GM19025 (cell line): ENCODE results near the gene COQ5.

Source experiments
- ATAC-seq: cut with Tn5 transposase; IDR thresholded peaks from one replicate; pipeline ENCODE4 v1.9.1; 2021; ENCODE audit warnings: mild to moderate bottlenecking, low read depth, moderate library complexity; ENCODE audit not compliant: unreplicated experiment

Gene COQ5, protein sequence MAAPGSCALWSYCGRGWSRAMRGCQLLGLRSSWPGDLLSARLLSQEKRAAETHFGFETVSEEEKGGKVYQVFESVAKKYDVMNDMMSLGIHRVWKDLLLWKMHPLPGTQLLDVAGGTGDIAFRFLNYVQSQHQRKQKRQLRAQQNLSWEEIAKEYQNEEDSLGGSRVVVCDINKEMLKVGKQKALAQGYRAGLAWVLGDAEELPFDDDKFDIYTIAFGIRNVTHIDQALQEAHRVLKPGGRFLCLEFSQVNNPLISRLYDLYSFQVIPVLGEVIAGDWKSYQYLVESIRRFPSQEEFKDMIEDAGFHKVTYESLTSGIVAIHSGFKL

DNA sequence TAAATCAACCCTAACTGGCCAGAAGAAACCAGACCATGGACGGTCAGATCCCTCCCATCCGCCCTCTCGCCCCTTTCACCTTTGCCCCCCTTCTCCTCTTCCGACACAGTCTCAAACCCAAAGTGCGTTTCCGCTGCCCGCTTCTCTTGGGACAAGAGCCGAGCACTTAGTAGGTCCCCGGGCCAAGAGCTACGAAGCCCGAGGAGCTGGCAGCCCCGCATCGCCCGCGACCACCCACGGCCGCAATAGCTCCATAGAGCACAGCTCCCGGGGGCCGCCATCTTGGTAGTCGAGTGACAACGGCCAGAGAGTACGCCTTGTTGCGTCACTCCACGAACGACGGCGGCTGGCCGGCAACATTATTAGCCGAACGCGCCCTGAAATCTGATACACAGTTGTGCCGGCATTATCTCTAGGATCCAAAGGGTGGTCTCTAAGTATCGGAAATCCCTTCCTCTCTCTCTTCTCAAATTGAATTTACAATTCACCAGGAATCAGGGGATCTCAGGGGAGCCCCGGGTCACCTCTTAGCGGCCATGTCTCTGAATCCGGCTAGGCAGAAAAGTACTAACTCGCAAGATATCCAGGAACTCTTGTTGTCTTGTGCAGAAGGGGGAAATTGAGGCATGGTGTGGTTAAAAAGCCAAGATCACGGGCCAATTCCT lies at the start of gene COQ5:
Gene COQ5, minus strand, starts transcription at position 298 of the 665 bp plus-strand sequence. Its CDS starts 17 bp downstream, at position 281.
- peak; percentile 72 for ATAC-seq

DNA sequence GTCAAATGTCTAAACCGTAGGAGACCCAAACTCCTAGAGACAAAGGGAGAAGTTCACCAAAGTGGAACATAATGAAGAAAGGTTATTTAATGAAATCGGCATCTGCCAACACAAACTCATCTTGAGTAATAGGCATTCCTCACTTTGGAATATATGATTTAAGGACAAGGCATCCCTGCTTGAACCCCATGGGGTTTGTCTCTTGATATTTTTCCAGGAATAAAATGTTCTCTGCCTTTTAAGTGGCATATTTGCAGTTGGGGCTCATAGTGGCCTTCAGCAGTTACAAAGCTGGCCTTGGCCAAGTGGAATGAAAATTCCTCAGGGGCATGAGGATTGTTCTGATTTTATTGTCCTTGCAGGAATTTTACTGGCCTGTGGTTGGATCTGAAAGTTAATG lies 45.1 kb upstream of the COQ5 start:
- no peak for ATAC-seq

DNA sequence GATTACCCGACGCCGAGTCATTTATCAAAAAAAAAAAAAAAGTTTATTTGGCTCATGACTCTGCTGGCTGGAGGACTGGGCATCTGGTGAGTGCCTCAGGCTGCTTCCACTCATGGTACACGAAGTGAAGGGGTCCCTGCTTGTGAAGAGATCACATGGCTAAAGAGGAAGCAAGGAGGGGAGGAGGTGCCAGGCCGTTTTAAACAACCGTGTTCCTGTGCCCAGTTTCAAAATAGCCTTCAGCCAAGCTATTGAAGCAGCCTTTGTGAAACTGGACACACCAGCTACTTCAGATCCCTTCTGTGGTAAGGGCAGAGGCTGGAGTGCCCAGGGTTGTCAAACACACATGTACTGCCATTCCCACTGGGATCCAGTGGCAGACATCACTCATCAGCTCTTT lies 44.6 kb upstream of the COQ5 start:
- no peak for ATAC-seq

DNA sequence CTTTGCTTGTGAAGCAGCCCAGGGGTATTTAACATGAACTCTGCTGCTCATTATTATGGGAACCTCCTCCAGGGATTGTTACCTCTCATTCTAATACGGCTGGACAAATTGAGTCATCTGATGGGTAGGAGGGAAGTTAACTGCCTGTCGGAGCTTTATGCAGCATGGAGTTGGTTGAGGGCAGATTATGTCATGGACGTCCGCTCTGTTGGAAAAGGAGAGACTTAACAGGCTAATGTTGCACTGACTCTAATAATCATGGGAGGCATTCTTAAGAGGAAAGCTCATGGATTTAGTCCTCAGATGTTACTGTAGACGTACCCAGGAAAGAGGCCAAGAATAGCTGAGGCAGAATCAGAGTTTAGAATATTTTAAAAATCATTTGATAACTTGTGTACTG lies 42.3 kb upstream of the COQ5 start:
- no peak for ATAC-seq

- ATAC-seq, result no peak
Observed at GRCh38 chr12:120563495-120563894, 34.5 kb upstream of the COQ5 start.

DNA sequence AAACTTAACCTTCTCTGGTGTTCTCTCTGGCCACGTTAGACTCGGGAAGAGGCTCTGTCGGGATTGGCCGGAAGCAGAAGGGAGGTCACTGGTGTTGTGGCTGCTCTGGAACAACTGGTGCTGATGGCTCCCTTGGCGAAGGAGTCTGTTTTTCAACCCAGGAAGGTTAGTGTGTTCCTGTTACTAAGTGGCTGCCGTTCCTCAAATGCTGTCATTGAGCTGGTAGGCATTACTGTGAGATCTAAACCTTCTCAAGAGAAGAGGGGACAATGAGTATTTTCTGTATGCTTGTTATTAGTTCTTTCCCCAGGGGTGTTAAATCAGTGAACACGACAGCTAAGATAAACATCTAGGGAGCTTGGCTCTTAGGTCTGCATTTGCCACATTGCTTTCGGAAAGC lies 33.9 kb upstream of the COQ5 start:
- no peak for ATAC-seq

- ATAC-seq, result no peak
Observed at GRCh38 chr12:120557589-120557988, 28.6 kb upstream of the COQ5 start.

DNA sequence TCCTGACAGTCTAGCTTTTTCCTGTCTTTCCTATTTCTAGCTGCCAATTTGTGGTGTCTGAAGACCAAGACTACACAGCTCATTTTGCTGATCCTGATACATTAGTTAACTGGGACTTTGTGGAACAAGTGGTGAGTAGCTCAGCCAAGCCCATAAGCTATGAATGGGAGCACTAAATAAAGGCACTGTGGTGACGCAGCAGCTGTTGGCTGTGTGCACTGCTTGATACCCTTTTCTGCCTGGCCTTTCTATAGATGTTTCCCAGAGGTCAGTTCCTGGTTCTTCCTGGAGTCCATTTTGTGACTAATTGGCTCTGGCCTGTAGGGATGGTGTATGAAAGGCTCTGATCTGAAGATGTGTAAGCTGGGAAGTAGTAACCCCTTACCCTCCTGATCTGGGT lies 25.7 kb upstream of the COQ5 start:
- no peak for ATAC-seq

DNA sequence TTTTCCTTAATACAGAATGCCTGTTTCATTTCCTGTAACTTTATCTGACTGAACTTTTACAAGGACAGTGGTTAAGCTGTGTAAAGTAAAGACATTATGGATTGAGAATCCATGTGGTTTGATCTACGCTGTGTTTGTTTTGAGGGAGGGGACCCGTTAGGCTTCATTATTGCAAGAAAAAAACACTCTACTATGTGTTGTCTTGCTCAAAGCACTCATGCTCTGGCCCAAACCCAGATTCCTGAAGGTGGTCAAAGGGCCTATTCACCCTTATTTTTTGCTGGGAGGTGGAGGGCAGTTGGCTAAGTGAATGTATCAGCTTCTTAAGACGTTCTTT lies 17.1 kb upstream of the COQ5 start:
- ATAC-seq, result no peak

GRCh38 chr12:120544691-120545090 lies 15.7 kb upstream of the COQ5 start:
- ATAC-seq, result no peak

GRCh38 chr12:120542166-120542565 lies 13.2 kb upstream of the COQ5 start:
- ATAC-seq, result no peak

DNA sequence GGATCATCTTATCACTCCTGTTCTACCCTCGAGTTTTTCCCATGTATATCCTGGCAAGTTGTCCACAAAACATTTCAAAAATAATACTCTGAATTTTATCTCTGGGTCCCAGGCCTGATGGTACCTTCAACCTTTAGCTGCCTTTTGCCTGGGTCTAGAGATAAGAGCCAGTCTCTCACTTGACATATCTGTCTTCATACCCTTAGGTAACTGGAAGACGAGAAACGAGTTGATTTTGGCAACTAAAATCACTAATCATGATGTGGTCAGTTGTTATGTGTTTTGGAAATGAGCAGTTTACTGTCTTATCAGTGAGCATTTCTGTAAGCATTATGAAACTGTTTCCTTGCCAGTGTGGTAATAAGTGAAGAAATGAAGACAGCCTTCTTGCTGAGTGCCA lies 11.5 kb upstream of the COQ5 start:
- ATAC-seq, result no peak

DNA sequence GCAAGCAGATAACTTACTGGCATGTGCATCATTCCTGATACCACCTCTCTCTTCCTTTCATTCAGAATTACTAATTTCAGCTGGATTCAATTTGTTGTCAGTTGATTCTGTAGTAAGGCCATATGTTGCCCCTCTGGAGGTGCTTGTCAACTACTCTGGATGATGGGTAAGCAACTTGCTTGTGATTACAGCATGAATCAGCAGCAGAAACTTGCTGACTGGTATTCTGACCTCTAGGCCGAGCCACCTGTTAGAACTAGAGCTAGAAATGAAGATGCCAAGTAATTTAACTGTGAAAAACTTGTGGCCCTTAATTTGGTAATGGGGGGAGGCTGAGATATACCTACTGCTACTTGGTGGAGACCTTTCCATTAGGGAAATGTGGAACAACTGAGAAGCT lies 10.3 kb upstream of the COQ5 start:
- ATAC-seq, result no peak

GRCh38 chr12:120538281-120539156 lies 9.6 kb upstream of the COQ5 start:
- ATAC-seq, result no peak

DNA sequence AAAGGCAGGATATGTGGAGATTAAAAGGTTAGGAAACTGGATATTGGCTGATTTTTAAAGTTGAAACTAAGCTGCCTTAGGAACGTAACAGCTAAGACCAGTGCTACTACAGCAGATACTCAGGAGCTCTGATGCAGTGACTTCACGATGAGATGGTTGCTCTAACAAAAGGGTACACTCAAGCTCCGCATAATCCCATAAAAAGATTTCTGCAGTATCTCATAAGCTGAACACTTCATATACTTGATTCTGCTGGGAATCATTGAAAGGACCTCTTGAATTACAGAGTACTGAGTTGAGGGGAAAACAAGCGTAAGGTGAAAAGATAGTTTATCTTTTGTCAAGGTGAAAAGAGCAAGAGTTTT lies 8.9 kb upstream of the COQ5 start:
- ATAC-seq, result no peak

DNA sequence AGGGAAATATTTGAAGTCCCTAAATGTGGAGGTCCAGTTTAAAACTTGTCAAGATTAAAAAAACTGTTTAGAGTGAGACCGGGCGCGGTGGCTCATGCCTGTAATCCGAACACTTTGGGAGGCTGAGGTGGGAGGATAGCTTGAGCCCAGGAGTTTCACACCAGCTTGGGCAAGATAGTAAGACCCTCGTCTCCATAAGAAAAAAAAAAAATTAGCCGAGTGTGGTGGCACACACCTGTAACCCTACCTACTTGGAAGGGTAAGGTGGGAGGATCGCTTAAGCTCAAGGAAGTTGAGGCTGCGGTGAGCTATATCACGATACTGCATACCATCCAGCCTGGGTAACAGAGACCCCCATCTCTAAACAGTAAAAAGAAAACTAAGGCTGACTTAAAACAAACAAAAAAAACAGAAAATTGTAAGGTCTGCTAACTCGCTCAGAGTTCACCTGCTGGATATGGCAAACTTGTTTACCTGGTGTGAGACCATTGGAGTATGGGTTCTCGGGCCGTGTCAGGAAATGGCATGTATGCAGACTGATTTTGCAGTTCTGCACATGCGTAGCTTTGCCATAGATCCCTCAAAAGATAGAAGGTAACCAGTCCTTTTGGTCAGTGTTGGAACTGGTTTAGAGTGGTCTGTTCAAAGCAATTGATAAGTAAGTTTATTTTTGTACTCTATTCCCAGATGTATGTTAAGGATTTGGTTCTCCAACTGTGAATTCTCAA lies 7.3 kb upstream of the COQ5 start:
- no peak for ATAC-seq

DNA sequence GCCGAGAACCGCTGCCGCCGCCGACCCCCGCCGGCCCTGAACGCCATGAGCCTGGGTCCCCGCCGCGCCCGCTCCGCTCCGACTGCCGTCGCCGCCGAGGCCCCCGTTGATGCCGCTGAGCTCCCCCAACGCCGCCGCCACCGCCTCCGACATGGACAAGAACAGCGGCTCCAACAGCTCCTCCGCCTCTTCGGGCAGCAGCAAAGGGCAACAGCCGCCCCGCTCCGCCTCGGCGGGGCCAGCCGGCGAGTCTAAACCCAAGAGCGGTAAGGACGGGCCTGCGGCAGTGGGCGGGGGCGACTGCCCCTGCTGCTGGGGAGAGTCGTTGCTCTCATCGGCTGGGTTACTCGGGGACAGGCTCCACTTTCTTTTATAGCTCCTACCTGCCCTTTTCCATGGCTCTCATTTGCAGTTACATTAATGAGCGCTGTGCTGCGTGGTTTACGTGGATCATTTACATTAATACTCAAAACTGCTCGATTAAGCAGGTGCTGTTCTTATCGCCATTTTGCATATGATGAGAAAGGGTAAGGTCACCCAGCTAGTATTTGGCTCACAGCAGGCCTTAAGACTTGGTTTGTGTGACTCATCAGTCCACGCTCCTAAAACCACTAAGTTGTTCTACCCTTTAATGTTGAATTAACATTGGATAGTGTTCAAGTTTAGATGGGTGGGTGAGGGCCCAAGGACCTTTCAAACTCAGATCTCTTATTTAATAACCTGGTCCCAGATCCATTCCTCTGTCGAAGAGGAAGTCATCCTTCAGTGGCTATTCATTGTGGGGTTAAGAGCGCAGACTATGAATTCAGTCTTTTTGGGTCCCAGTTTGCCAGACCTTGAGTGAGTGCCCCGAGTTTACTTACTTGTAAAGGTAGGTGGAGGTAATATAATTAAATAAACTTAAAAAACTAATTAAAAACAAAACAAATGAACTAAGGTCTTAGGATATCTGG lies 6.0 kb upstream of the COQ5 start:
- ATAC-seq, result peak; percentile 25

DNA sequence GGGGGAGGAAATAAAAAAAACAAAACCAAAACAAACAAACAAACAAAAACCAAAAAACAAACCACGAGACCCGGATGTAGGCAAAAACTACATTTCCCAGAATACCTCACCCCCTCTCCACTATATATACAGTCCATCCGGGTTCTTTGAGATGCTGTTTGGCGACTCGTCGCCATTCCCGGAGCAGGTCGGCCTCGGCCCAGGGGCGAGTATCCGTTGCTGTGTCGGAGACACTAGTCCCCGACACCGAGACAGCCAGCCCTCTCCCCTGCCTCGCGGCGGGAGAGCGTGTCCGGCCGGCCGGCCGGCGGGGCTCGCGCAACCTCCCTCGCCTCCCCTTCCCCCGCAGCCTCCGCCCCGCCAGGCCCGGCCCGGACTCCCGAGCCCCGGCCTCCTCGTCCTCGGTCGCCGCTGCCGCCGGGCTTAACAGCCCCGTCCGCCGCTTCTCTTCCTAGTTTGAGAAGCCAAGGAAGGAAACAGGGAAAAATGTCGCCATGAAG lies 5.3 kb upstream of the COQ5 start, which contains the start of gene RNF10:
Gene RNF10, plus strand, starts transcription at position 154 of the 500 bp plus-strand sequence. CDS start 456 bp downstream, outside the sequence.
- ATAC-seq, result peak; percentile 65

GRCh38 chr12:120532701-120533238 lies 3.8 kb upstream of the COQ5 start:
- ATAC-seq, result no peak
